MM.1S (cell line): ENCODE data around the gene DLGAP3.

ENCODE experiments used
- DNase-seq: peaks from one replicate; pipeline ENCODE4 v3.0.0-alpha.2; 2015
- H2AFZ ChIP-seq: fragments of 300-600 bp; sonication (generic); 2 replicates; pipeline ENCODE4 v1.6.0; 2016; ENCODE audit warnings: antibody characterized with exemption, low read length
- H3F3A ChIP-seq: fragments of 300-600 bp; sonication (generic); 2 replicates; pipeline ENCODE4 v1.6.1; 2016; ENCODE audit warnings: mild to moderate bottlenecking, antibody characterized with exemption, low read length, moderate library complexity, mixed read lengths; ENCODE audit not compliant: insufficient read depth
- H3K27ac ChIP-seq: fragments of 300-600 bp; sonication (generic); 2 replicates; pipeline ENCODE4 v1.5.1; 2016; ENCODE audit warnings: mild to moderate bottlenecking, low read length
- H3K27me3 ChIP-seq: fragments of 300-600 bp; sonication (generic); replicated peaks from 2 replicates; pipeline ENCODE4 v1.6.0; 2016; ENCODE audit warnings: low read length; ENCODE audit not compliant: insufficient read depth
- H3K36me3 ChIP-seq: fragments of 300-600 bp; sonication (generic); replicated peaks from 2 replicates; pipeline ENCODE4 v1.6.1; 2016; ENCODE audit warnings: mild to moderate bottlenecking, low read length, mixed read lengths; ENCODE audit not compliant: insufficient read depth
- H3K4me1 ChIP-seq: fragments of 300-600 bp; sonication (generic); 2 replicates; pipeline ENCODE4 v1.6.1; 2016; ENCODE audit warnings: low read length, mixed read lengths
- H3K4me2 ChIP-seq: fragments of 300-600 bp; sonication (generic); 2 replicates; pipeline ENCODE4 v1.6.0; 2016; ENCODE audit warnings: low read depth, low read length
- H3K4me3 ChIP-seq: fragments of 300-600 bp; sonication (generic); 2 replicates; pipeline ENCODE4 v1.5.1; 2016; ENCODE audit warnings: low read length, mixed read lengths
- H3K79me2 ChIP-seq: fragments of 300-600 bp; sonication (generic); 2 replicates; pipeline ENCODE4 v1.6.1; 2016; ENCODE audit warnings: mixed run types, low read length, mixed read lengths
- H3K9ac ChIP-seq: fragments of 300-600 bp; sonication (generic); 2 replicates; pipeline ENCODE4 v1.6.1; 2016; ENCODE audit warnings: low read length, mixed read lengths
- H3K9me2 ChIP-seq: fragments of 300-600 bp; sonication (generic); replicated peaks from 2 replicates; pipeline ENCODE4 v1.6.1; 2016; ENCODE audit warnings: mild to moderate bottlenecking, low read length, mixed read lengths; ENCODE audit not compliant: insufficient read depth
- H3K9me3 ChIP-seq: fragments of 300-600 bp; sonication (generic); replicated peaks from 2 replicates; pipeline ENCODE4 v1.6.1; 2016; ENCODE audit warnings: mild to moderate bottlenecking, low read length, mixed read lengths; ENCODE audit not compliant: insufficient read depth
- H4K20me1 ChIP-seq: fragments of 300-600 bp; sonication (generic); 2 replicates; pipeline ENCODE4 v1.6.1; 2016; ENCODE audit warnings: mild to moderate bottlenecking, low read length, moderate library complexity, mixed read lengths; ENCODE audit not compliant: insufficient read depth
- EZH2 ChIP-seq: fragments of 300-600 bp; sonication (generic); optimal IDR thresholded peaks from 2 replicates; pipeline ENCODE3; 2017; ENCODE audit warnings: low read depth, mild to moderate bottlenecking, antibody characterized with exemption, low read length, mixed read lengths
- EZH2phosphoT487 ChIP-seq: fragments of 300-600 bp; sonication (generic); IDR thresholded peaks from 2 replicates; pipeline ENCODE4 v1.6.1; 2018; ENCODE audit warnings: antibody characterized with exemption, low read length
- TF ChIP-seq, protein P1 (sequence below): fragments of 300-600 bp; sonication (generic); IDR thresholded peaks from 2 replicates; pipeline ENCODE4 v1.5.1; 2016; ENCODE audit warnings: antibody characterized with exemption, low read length, mixed read lengths

The DLGAP3 gene

GRCh38 chr1:34975338-34975737 lies 45.9 kb upstream of the DLGAP3 start:
- Histone ChIP-seq H3K9me2 (no peaks in the 10 kb centered on the region), H4K20me1 (no peaks in the 10 kb centered on the region), H3K9me3 (no peaks in the 10 kb centered on the region), H3K4me1 (no peaks in the 10 kb centered on the region), H3K27me3 (no peaks in the 10 kb centered on the region), H2AFZ (no peak overlapping the region), H3K9ac (no peak overlapping the region), H3F3A (no peaks in the 10 kb centered on the region), H3K27ac (no peak overlapping the region), H3K4me3 (no peak overlapping the region), H3K36me3 (no peaks in the 10 kb centered on the region), H3K79me2 (no peaks in the 10 kb centered on the region), H3K4me2 (no peak overlapping the region)
- TF ChIP-seq, protein P1, sequence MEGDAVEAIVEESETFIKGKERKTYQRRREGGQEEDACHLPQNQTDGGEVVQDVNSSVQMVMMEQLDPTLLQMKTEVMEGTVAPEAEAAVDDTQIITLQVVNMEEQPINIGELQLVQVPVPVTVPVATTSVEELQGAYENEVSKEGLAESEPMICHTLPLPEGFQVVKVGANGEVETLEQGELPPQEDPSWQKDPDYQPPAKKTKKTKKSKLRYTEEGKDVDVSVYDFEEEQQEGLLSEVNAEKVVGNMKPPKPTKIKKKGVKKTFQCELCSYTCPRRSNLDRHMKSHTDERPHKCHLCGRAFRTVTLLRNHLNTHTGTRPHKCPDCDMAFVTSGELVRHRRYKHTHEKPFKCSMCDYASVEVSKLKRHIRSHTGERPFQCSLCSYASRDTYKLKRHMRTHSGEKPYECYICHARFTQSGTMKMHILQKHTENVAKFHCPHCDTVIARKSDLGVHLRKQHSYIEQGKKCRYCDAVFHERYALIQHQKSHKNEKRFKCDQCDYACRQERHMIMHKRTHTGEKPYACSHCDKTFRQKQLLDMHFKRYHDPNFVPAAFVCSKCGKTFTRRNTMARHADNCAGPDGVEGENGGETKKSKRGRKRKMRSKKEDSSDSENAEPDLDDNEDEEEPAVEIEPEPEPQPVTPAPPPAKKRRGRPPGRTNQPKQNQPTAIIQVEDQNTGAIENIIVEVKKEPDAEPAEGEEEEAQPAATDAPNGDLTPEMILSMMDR = no peak
- TF ChIP-seq EZH2phosphoT487 = no peak
- no peak for TF ChIP-seq EZH2
- DNase-seq = no peak

GRCh38 chr1:34974626-34975025 lies 45.2 kb upstream of the DLGAP3 start:
- no peak for DNase-seq
- no peaks in the 10 kb centered on the region for H3K79me2 ChIP-seq
- no peaks in the 10 kb centered on the region for H3F3A ChIP-seq
- H3K4me2 ChIP-seq = no peak overlapping the region
- no peak overlapping the region for H3K27ac ChIP-seq
- H3K9me2 ChIP-seq = no peaks in the 10 kb centered on the region
- H3K4me1 ChIP-seq = no peaks in the 10 kb centered on the region
- no peaks in the 10 kb centered on the region for H4K20me1 ChIP-seq
- TF ChIP-seq EZH2 = no peak
- TF ChIP-seq, protein P1 = no peak
- TF ChIP-seq EZH2phosphoT487 = no peak
- H3K36me3 ChIP-seq = no peaks in the 10 kb centered on the region
- no peak overlapping the region for H3K9ac ChIP-seq
- H3K9me3 ChIP-seq = no peaks in the 10 kb centered on the region
- no peak overlapping the region for H2AFZ ChIP-seq
- H3K27me3 ChIP-seq = no peaks in the 10 kb centered on the region
- no peak overlapping the region for H3K4me3 ChIP-seq

GRCh38 chr1:34973326-34973725 lies 43.9 kb upstream of the DLGAP3 start:
- no peaks in the 10 kb centered on the region for H3K27me3 ChIP-seq
- H3K9me2 ChIP-seq = no peaks in the 10 kb centered on the region
- no peaks in the 10 kb centered on the region for H3K9me3 ChIP-seq
- TF ChIP-seq EZH2 (no peak), EZH2phosphoT487 (no peak)
- TF ChIP-seq, protein P1 = no peak
- H4K20me1 ChIP-seq = no peaks in the 10 kb centered on the region
- no peak overlapping the region for H3K27ac ChIP-seq
- H3F3A ChIP-seq = no peaks in the 10 kb centered on the region
- H3K4me2 ChIP-seq = no peak overlapping the region
- DNase-seq = no peak
- no peaks in the 10 kb centered on the region for H3K79me2 ChIP-seq
- H3K4me3 ChIP-seq = no peak overlapping the region
- no peaks in the 10 kb centered on the region for H3K36me3 ChIP-seq
- no peak overlapping the region for H3K9ac ChIP-seq
- H2AFZ ChIP-seq = no peak overlapping the region
- no peaks in the 10 kb centered on the region for H3K4me1 ChIP-seq
